Endothelial cell of umbilical vein (primary cell): ENCODE measurements around the gene CCDC74A.
"Not testable (repeated sequence)": the region's sequence is repeated elsewhere in the genome, so short reads cannot be mapped to it uniquely, and the experiment has no call there.

Experiments
- CTCF ChIP-seq, 2 donors: IDR thresholded peaks; 1 replicate in 1 of 2; 2 replicates in 1 of 2; pipeline ENCODE4 v1.5.1; 2011; ENCODE audit warnings: low read length in 2 of 2, mild to moderate bottlenecking in 2 of 2, moderate library complexity in 2 of 2, control low read depth in 1 of 2, inconsistent platforms in 1 of 2, low read depth in 1 of 2; ENCODE audit not compliant: insufficient read depth in 1 of 2; ENCODE audit errors: extremely low read depth in 1 of 2
- FOS ChIP-seq: IDR thresholded peaks from 2 replicates; pipeline ENCODE4 v1.6.1; 2011; ENCODE audit warnings: mild to moderate bottlenecking, low read length, moderate library complexity, borderline replicate concordance; ENCODE audit not compliant: insufficient read depth
- MAX ChIP-seq: IDR thresholded peaks from 2 replicates; pipeline ENCODE4 v1.6.1; 2011; ENCODE audit not compliant: insufficient read depth, insufficient read length
- POLR2A ChIP-seq: IDR thresholded peaks from 2 replicates; pipeline ENCODE4 v1.6.1; 2012; ENCODE audit warnings: low read depth, mild to moderate bottlenecking, control low read depth, low read length
- POLR2AphosphoS5 ChIP-seq: IDR thresholded peaks from 2 replicates; pipeline ENCODE4 v1.6.1; 2012; ENCODE audit warnings: low read depth, mild to moderate bottlenecking, control low read depth, low read length, moderate library complexity; ENCODE audit not compliant: insufficient read depth

- not testable (repeated sequence) for TF ChIP-seq POLR2AphosphoS5; CTCF (IDR thresholded peaks at IDR 0.05; ENCODE audit: extremely low read depth in 1 of 2, insufficient read depth in 1 of 2, low read depth in 1 of 2, low read length in 2 of 2); POLR2A; MAX; FOS
Observed at GRCh38 chr2:131527131-131528001, at the start of gene CCDC74A.
